Measurements from ENCODE around the gene SPTBN1. TPM values are rescaled to one million over a fixed set of nuclear protein-coding genes. Genes with fewer than 3 reads are reported as not detected.
"Not testable (repeated sequence)": the region's sequence is repeated elsewhere in the genome, so short reads cannot be mapped to it uniquely, and the experiment has no call there.

SPTBN1 gene
- total and polyA plus RNA-seq, 2 experiments from 2014 or later = 125 to 435 TPM

DNA sequence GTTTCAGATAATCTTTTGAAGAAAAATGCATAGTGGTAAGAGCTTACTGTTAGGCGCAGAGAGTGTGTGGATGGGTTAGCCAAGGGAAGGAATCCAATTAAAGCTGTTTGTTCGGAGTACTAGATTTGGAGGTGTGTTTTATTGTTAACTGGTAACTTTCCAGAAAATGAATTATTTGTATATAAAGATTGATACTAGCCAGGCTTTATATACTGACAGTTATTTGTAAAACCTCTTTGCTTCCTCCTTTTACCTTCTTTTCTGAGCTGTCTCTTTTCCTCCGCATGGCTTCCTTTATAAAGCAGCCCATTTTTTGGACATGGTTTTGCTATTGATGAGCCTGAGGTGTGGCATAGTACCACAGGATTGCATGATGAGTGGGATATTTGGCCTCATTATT lies 25.6 kb downstream of the SPTBN1 start:
- peak overlapping the region; percentile 16 for H3K27ac ChIP-seq
- DNase-seq (ENCODE audit: low read depth in 1 of 2, low spot score in 1 of 2) = no peak
- TF ChIP-seq CTCF (IDR thresholded peaks at IDR 0.05; ENCODE audit: low read depth, low read length) = no peak
- H3K4me3 ChIP-seq = no peak overlapping the region
- H3K36me3 ChIP-seq = no peaks in the 10 kb centered on the region
- H3K4me1 ChIP-seq (ENCODE audit: low read depth) = peaks cover 47% of the 10 kb centered on the region
- H3K9me3 ChIP-seq (ENCODE audit: low read depth) = no peaks in the 10 kb centered on the region
- no peaks in the 10 kb centered on the region for H3K27me3 ChIP-seq

GRCh38 chr2:54482715-54483114 lies 26.6 kb downstream of the SPTBN1 start:
- Histone ChIP-seq H3K27ac (peak overlapping the region; percentile 63), H3K27me3 (no peaks in the 10 kb centered on the region), H3K9me3 (ENCODE audit: low read depth) (no peaks in the 10 kb centered on the region), H3K4me3 (no peak overlapping the region), H3K36me3 (no peaks in the 10 kb centered on the region), H3K4me1 (ENCODE audit: low read depth) (peaks cover 43% of the 10 kb centered on the region)
- peak in 1 of 2 donors; percentile 77 for DNase-seq (ENCODE audit: low read depth in 1 of 2, low spot score in 1 of 2)
- no peak for TF ChIP-seq CTCF (IDR thresholded peaks at IDR 0.05; ENCODE audit: low read depth, low read length)

- Histone ChIP-seq H3K9me3 (ENCODE audit: low read depth) (no peaks in the 10 kb centered on the region), H3K27me3 (no peaks in the 10 kb centered on the region), H3K36me3 (no peaks in the 10 kb centered on the region), H3K27ac (peak overlapping the region; percentile 63), H3K4me3 (no peak overlapping the region), H3K4me1 (ENCODE audit: low read depth) (peaks cover 42% of the 10 kb centered on the region)
- DNase-seq (ENCODE audit: low read depth in 1 of 2, low spot score in 1 of 2) = no peak
- TF ChIP-seq CTCF (IDR thresholded peaks at IDR 0.05; ENCODE audit: low read depth, low read length) = no peak
Measured at GRCh38 chr2:54483426-54483825, 27.3 kb downstream of the SPTBN1 start.

DNA sequence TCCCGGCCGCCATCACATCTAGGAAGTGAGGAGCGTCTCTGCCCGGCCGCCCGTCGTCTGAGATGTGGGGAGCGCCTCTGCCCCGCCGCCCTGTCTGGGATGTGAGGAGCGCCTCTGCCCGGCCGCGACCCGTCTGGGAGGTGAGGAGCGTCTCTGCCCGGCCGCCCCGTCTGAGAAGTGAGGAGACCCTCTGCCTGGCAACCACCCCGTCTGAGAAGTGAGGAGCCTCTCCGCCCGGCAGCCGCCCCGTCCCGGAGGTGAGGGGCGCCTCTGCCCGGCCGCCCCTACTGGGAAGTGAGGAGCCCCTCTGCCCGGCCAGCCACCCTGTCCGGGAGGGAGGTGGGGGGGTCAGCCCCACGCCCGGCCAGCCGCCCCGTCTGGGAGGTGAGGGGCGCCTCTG lies 29.6 kb downstream of the SPTBN1 start:
- H3K4me3 ChIP-seq; H3K36me3 ChIP-seq; H3K27ac ChIP-seq; H3K9me3 ChIP-seq (ENCODE audit: low read depth); DNase-seq (ENCODE audit: low read depth in 1 of 2, low spot score in 1 of 2); H3K27me3 ChIP-seq: not testable (repeated sequence)
- peaks cover 50% of the 10 kb centered on the region for H3K4me1 ChIP-seq (ENCODE audit: low read depth)

DNA sequence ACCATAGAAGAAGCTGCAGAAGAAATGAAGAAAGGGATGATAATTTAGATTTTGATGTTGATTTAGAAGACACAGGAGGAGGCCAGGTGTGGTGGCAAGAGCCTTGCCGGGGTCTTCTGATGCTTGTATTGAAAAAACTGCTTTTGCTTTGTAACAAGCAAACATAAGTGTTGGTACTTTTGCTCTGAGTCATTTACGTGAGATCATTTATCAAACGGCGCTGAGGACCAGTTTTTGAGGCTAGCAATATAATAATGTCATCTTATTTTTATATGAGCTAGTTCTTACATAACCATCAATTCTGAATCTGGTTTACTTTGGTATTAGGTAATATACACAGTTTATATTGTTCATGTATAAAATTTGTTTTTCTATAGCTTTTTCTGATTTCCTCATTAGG lies 30.6 kb downstream of the SPTBN1 start:
- TF ChIP-seq CTCF (IDR thresholded peaks at IDR 0.05; ENCODE audit: low read depth, low read length) = no peak
- Histone ChIP-seq H3K4me3 (no peak overlapping the region), H3K36me3 (no peaks in the 10 kb centered on the region), H3K4me1 (ENCODE audit: low read depth) (peaks cover 40% of the 10 kb centered on the region), H3K9me3 (ENCODE audit: low read depth) (no peaks in the 10 kb centered on the region), H3K27me3 (no peaks in the 10 kb centered on the region), H3K27ac (no peak overlapping the region)
- DNase-seq (ENCODE audit: low read depth in 1 of 2, low spot score in 1 of 2) = no peak

- no peak for TF ChIP-seq CTCF (IDR thresholded peaks at IDR 0.05; ENCODE audit: low read depth, low read length)
- no peak for DNase-seq (ENCODE audit: low read depth in 1 of 2, low spot score in 1 of 2)
- Histone ChIP-seq H3K4me1 (ENCODE audit: low read depth) (peaks cover 37% of the 10 kb centered on the region), H3K9me3 (ENCODE audit: low read depth) (no peaks in the 10 kb centered on the region), H3K36me3 (no peaks in the 10 kb centered on the region), H3K27me3 (no peaks in the 10 kb centered on the region), H3K4me3 (no peak overlapping the region), H3K27ac (peak overlapping the region; percentile 74)
Measured at GRCh38 chr2:54490863-54491262, 34.7 kb downstream of the SPTBN1 start.
